Astrocyte of the cerebellum (primary cell): ENCODE data around the gene GFOD1.

Source experiments
- DNase-seq: peaks from one replicate; pipeline ENCODE4 v3.0.0-alpha.2; 2011; ENCODE audit warnings: low read depth
- H3K4me3 ChIP-seq: 2 replicates; pipeline ENCODE4 v1.5.1; 2011; ENCODE audit warnings: mild to moderate bottlenecking, low read depth, low read length, moderate library complexity
- in situ Hi-C: cut with HindIII; loops from 2 replicates; pipeline ENCODE4 v1.10.0; 2017; ENCODE audit warnings: low sequenced_read_pairs
- TF ChIP-seq, protein P1 (sequence below): IDR thresholded peaks from 2 replicates; pipeline ENCODE4 v1.5.1; 2012; ENCODE audit warnings: low read length, low read depth, moderate library complexity, mild to moderate bottlenecking; ENCODE audit errors: missing control alignments

Gene GFOD1

DNA sequence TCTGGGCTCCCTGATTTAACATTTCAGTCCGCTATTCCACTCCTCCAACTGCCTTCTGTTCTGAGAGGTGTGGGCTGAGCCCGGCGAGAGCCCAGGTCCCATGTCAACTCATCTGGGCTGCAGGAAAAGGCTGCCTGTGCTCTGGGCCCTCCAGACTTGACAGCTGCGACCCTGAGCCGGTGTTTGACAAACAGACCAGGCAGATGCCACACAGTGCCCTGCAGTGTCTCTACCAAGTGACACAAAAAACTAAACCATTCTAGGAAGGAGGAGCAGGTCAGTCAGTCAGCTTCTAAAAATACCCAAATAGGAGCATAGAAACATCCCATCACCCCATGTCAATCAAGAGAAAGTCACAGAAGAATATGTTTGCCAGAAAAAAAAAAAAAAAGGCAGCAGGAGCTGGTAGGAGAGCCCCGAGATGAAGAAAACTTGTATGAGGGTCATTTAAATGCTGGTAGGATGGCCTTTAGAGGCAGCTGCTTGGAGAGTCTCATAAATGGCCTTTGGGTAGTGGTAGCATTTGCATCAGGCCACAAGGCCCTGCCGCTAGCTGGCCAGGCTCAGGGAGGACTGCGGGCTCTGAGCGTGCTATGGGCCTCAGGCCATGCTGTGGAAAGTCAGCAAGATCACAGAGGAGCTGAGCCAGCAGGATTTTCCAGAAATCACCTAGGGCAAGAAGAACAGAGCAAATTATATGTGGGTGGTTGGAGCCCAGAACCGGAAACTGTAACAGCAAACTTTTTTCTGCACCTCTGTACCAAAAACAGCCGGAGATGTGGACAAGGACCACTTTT is 36.6 kb upstream of the GFOD1 start:
- no peak for DNase-seq
- H3K4me3 ChIP-seq: no peak overlapping the region
- in situ Hi-C loops: no loop called here
- TF ChIP-seq, protein P1, sequence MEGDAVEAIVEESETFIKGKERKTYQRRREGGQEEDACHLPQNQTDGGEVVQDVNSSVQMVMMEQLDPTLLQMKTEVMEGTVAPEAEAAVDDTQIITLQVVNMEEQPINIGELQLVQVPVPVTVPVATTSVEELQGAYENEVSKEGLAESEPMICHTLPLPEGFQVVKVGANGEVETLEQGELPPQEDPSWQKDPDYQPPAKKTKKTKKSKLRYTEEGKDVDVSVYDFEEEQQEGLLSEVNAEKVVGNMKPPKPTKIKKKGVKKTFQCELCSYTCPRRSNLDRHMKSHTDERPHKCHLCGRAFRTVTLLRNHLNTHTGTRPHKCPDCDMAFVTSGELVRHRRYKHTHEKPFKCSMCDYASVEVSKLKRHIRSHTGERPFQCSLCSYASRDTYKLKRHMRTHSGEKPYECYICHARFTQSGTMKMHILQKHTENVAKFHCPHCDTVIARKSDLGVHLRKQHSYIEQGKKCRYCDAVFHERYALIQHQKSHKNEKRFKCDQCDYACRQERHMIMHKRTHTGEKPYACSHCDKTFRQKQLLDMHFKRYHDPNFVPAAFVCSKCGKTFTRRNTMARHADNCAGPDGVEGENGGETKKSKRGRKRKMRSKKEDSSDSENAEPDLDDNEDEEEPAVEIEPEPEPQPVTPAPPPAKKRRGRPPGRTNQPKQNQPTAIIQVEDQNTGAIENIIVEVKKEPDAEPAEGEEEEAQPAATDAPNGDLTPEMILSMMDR: no peak

DNA sequence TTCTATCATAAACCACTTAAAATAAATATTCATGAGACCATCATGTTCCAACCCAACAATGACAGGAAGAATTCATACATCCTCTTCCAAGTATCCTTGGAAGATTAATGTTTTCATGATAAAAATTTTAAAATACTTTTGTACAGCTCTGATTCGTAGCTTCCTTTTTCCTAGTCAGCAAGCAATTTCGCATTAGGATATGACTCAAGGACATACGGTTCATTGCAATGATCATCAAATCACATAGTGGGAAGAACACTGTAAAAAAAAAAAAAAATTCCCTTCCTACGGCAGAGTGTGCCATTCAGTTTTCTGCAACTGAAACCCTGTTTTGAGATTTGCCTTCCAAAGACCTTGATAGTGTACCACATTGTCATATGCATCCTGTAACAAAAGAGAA is 35.3 kb upstream of the GFOD1 start:
- in situ Hi-C loops: no loop called here
- TF ChIP-seq, protein P1: no peak
- no peak overlapping the region for H3K4me3 ChIP-seq
- DNase-seq: peak; percentile 8

DNA sequence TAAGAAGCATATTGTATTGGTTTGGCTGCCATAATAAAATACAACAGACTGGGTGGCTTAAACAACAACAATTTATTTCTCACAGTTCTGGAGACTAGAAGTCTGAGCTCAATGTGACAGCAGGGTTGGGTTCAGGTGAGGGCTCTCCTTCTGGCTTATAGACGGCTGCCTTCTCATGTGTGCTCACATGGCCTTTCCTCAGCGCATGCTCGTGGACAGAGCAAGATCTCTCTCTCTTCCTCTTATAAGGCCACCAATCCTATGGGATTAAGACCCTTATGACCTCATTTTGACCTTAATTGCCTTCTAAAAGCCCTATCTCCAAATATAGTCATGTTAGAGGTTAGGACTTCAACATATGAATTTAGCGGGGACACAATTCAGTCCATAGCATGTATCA is 32.4 kb upstream of the GFOD1 start:
- H3K4me3 ChIP-seq: no peak overlapping the region
- no peak for DNase-seq
- TF ChIP-seq, protein P1: no peak
- in situ Hi-C loops: no loop called here

DNA sequence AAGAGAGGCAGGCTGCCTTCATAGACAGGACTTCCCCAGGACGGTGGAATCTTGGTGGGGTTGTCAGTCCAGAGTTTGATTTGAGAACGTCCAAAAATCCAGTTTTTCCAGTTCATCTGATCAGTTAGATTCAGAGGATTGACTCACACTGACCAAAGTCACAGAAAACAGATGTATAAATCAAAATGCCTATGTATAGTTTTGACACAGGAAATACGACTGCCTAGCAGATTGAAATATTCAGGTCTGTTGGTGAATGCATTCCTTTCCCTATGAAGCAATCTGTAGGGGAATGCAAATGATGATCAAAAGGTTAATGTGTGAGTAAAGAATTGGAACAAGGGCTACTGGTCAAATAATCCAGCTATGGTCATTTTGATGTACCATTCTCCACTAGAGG is 29.7 kb upstream of the GFOD1 start:
- TF ChIP-seq, protein P1: no peak
- in situ Hi-C loops: no loop called here
- no peak for DNase-seq
- no peak overlapping the region for H3K4me3 ChIP-seq

DNA sequence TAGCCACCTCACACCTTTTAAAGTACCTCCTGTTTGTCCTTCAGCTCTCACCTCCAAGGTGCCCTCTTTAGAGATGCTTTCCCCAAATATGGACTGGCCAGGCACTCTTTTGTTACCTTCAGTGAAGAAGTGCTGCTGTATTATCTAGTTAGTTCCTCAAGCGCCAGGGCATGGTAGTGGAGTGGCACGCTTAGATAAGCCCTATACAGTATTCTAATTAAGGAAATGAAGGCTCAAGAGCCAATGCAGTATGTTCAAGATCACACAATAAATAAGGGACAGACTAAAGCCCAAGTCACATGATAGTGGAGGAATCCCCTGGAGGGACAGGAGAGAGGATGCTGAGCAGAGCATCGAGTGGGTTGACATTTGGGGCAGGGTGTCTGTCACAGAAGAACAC is 28.5 kb upstream of the GFOD1 start:
- no peak for DNase-seq
- in situ Hi-C loops: no loop called here
- no peak overlapping the region for H3K4me3 ChIP-seq
- TF ChIP-seq, protein P1: no peak

DNA sequence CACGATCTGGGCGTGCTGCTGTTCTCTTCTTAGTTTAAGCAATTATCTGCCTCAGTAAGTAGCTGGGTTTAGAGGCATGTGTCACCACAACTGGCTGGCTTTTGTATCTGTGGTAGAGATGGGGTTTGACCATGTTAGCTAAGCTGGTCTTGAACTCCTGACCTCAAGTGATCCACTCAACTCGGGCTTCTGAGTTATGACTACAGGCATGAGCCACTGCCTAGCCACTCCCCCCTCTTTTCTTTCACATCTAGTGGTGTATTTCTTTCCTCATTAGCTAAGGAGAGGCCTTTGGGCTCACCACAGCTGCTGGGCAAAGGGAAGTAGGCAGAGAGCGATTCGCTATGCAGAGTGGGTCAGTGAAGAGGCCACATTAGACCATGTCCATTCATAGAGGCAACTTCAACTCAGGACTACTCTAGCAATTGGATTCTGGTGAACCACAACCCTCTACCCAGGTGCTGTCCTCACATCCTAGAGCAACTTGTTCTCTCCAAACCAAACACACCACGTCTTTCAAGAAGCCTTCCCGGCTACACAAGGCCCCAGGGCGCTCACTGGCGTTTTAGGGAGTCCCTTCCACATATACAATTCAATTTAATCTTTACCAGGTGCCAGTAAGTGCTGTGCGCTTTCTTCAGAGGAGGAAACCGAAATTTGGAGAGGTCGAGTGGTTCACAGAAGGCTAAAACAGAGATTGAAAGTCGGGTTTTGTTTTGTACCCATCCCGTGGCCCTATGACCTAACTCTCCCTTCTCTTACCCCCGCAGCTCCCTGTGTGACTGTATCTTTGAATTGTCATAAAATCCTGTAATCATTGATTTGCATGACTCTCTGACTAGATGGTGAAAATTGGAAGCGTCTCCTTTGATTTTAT is 26.5 kb upstream of the GFOD1 start:
- no peak for DNase-seq
- in situ Hi-C loops: no loop called here
- TF ChIP-seq, protein P1: no peak
- no peak overlapping the region for H3K4me3 ChIP-seq
